ENCODE data around the gene RPS21. TPM values are rescaled to one million over a fixed set of nuclear protein-coding genes. Genes with fewer than 3 reads are reported as not detected.

The RPS21 gene
- total and polyA plus RNA-seq, 2 of the 4 experiments (the other 2 are of a cell fraction): 2,710 to 4,298 TPM

DNA sequence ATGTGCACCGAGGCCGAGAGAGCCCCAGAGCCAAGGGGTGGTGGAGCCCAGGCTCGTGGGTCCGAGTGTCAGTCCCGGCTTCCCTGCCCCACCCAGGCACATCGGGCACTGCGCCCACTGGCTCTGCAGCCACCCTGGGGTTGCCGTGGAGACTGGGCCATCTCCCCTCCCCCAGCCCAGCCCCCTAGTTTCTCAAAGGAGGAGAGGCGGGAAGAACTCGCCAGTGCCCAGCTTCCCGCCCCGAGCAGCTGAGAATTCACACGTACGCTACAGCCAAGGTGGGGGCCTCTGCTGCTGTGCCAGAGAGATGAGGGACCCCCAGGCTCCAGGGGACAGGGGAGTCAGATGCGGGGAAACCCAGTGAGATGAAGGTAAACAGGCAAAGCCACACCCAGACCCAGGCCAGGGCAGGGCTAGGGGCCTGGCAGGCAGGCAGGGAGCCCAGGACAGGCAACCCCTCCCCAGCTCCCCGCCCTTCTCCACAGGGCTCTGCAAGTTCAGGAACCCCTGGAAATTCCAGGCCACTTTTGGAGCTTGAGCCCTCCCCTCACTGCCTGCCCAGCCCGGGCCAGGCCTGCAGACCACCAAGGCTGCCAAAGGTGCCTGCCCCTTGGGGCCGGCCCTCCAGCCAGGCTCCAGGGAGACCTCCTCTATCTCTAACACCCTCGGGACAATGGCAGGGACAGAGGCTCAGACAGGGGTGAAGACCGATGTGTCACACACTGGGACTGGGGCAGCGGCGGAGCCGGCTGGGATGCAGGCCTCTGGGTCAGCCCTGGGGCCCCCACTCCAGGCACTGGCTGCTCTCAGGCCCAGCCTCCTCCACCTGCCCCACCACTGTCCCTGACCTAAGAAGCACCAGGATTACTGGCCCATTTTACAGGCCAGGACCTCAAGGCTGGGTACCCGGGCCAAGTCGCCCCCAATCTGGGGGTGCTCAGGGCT is 25.8 kb upstream of the RPS21 start:
- CTCF ChIA-PET: no interaction called here
- in situ Hi-C loops (cut with MboI; ENCODE audit: low sequenced_read_pairs): no loop called here
- H3K56ac ChIP-seq (ENCODE audit: extremely low read depth, insufficient read depth, low read length): no peak overlapping the region

More for the DNA sequence above, 25.8 kb upstream of the RPS21 start:
- Histone ChIP-seq H3K36me3 (ENCODE audit: control insufficient read depth, insufficient read depth, low read length) (peaks cover 4% of the 10 kb centered on the region; the same call in 1 of the 2 replicates), H3K18ac (ENCODE audit: low read depth, low read length) (no peak overlapping the region), H3K14ac (replicated peaks; ENCODE audit: low read depth, low read length) (no peak overlapping the region), H4K5ac (ENCODE audit: low read depth, low read length) (no peak overlapping the region), H2AFZ (replicated peaks; ENCODE audit: low read length, poor library complexity) (no peak overlapping the region), H4K91ac (ENCODE audit: insufficient read depth, low read depth, low read length) (no peak overlapping the region), H3K9me1 (ENCODE audit: insufficient read depth, low read length) (no peaks in the 10 kb centered on the region), H3K23ac (ENCODE audit: low read depth, low read length) (no peak overlapping the region), H3K27ac (ENCODE audit: insufficient read depth, low read length) (no peak overlapping the region), H2BK15ac (ENCODE audit: low read depth, low read length) (no peak overlapping the region), H2BK20ac (ENCODE audit: low read depth, low read length) (no peak overlapping the region), H4K20me1 (ENCODE audit: insufficient read depth, low read length) (peaks cover 13% of the 10 kb centered on the region; the same call in 1 of the 2 replicates), H3K4me3 (ENCODE audit: insufficient read depth, low read depth, low read length) (no peak overlapping the region), H3K9me3 (ENCODE audit: control insufficient read depth, insufficient read depth, low read length) (no peaks in the 10 kb centered on the region), H2AK5ac (ENCODE audit: low read depth, low read length) (no peak overlapping the region), H2BK5ac (ENCODE audit: low read depth, low read length, poor library complexity, severe bottlenecking) (no peak overlapping the region), H2AK9ac (replicated peaks; ENCODE audit: low read depth, low read length, poor library complexity) (no peak overlapping the region), H3K4me2 (ENCODE audit: low read depth, low read length) (no peak overlapping the region), H3K27me3 (ENCODE audit: control insufficient read depth, insufficient read depth, low read length) (no peaks in the 10 kb centered on the region), H3K4me1 (ENCODE audit: control insufficient read depth, insufficient read depth, low read length) (peaks cover 21% of the 10 kb centered on the region), H3K9ac (ENCODE audit: low read depth, low read length) (no peak overlapping the region), H3K4ac (ENCODE audit: low read depth, low read length) (no peak overlapping the region), H4K8ac (ENCODE audit: low read depth in 2 of 2, low read length in 2 of 2) (no peak overlapping the region), H3K79me1 (ENCODE audit: low read depth in 1 of 2, low read length in 2 of 2) (no peaks in the 10 kb centered on the region), H2BK120ac (ENCODE audit: low read depth, low read length) (no peak overlapping the region)
- ATAC-seq (ENCODE audit: low read depth) (no peak), DNase-seq (no peak)
- intact Hi-C loops (cut with micrococcal nuclease) (no loop called here), dilution Hi-C loops (cut with HindIII; ENCODE audit: low sequenced_read_pairs, unreplicated experiment) (no loop called here)
- POLR2A ChIA-PET (ENCODE audit: unreplicated experiment): no interaction called here
- no TSS peak for BruUV-seq (replicated peaks)
- WGBS, 2 experiments (ENCODE audit: extremely low coverage in 2 of 2, insufficient read length in 1 of 2): 56% methylated on average over 5 of the region's 25 CpGs; no CpG with 5 or more reads in 1 of the 2 experiments
- TF ChIP-seq RFX5 (IDR thresholded peaks at IDR 0.05; ENCODE audit: low read depth, low read length) (no peak), MXI1 (IDR thresholded peaks at IDR 0.05; ENCODE audit: borderline replicate concordance, low read depth, low read length) (no peak)

All from IMR-90 (cell line).